ENCODE measurements around the gene SLC2A4RG.

DNA sequence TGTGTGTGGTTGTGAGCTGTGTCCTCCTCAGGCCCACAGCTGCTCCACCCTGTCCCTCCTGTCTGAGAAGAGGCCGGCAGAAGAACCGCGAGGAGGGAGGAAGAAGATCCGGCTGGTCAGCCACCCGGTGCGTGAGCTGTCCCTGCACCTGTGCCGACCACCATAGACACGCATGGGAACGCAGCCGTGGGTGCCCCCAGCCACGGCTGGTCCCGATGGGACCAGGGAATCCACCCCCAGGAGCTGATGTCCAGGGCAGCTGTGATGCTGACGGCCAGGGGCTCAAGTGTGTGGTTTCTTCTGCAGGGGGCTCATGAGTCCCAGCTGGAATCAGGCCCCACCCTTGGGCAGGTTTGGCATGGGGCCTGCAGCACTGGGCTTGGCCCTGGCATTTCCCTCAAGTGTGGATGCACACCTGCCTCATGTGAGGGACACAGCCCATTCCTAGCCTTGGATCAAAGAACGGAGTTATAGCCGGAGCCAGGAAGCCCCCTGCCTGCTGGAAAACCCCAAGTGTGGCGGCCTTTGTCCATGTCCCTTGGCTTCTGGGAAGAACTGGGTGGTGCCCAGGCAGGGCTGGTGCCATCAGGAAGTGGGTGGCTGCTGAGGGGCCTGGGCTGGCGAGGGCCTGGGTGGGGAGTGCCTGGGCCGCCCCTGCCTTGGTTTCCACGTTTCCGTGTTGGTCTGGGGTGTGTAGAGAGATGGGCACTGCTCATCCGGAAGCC lies 47.7 kb upstream of the SLC2A4RG start:
- no peak for TF ChIP-seq POLR2A (IDR thresholded peaks at IDR 0.05; ENCODE audit: low read depth, low read length)
- TF ChIP-seq, protein P1, sequence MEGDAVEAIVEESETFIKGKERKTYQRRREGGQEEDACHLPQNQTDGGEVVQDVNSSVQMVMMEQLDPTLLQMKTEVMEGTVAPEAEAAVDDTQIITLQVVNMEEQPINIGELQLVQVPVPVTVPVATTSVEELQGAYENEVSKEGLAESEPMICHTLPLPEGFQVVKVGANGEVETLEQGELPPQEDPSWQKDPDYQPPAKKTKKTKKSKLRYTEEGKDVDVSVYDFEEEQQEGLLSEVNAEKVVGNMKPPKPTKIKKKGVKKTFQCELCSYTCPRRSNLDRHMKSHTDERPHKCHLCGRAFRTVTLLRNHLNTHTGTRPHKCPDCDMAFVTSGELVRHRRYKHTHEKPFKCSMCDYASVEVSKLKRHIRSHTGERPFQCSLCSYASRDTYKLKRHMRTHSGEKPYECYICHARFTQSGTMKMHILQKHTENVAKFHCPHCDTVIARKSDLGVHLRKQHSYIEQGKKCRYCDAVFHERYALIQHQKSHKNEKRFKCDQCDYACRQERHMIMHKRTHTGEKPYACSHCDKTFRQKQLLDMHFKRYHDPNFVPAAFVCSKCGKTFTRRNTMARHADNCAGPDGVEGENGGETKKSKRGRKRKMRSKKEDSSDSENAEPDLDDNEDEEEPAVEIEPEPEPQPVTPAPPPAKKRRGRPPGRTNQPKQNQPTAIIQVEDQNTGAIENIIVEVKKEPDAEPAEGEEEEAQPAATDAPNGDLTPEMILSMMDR (conservative IDR thresholded peaks at IDR 0.05; ENCODE audit: low read depth, low read length) = no peak
- no peak for TF ChIP-seq MXI1 (IDR thresholded peaks at IDR 0.05; ENCODE audit: borderline replicate concordance, low read depth, low read length)
- TF ChIP-seq CHD1 (IDR thresholded peaks at IDR 0.05; ENCODE audit: low read depth, low read length) = no peak
- no peak for TF ChIP-seq FOS (IDR thresholded peaks at IDR 0.05; ENCODE audit: low read depth, low read length)
- TF ChIP-seq RFX5 (IDR thresholded peaks at IDR 0.05; ENCODE audit: low read depth, low read length) = no peak
- TF ChIP-seq RAD21 (IDR thresholded peaks at IDR 0.05; ENCODE audit: low read length) = no peak
- no peak for TF ChIP-seq CEBPB (IDR thresholded peaks at IDR 0.05; ENCODE audit: low read depth, low read length)
- TF ChIP-seq BHLHE40 (IDR thresholded peaks at IDR 0.05; ENCODE audit: low read depth, low read length) = no peak
- no peak for TF ChIP-seq SMC3 (IDR thresholded peaks at IDR 0.05; ENCODE audit: low read depth, low read length)
- no peak for TF ChIP-seq MAFK (IDR thresholded peaks at IDR 0.05; ENCODE audit: low read depth, low read length)
- TF ChIP-seq, protein P2, sequence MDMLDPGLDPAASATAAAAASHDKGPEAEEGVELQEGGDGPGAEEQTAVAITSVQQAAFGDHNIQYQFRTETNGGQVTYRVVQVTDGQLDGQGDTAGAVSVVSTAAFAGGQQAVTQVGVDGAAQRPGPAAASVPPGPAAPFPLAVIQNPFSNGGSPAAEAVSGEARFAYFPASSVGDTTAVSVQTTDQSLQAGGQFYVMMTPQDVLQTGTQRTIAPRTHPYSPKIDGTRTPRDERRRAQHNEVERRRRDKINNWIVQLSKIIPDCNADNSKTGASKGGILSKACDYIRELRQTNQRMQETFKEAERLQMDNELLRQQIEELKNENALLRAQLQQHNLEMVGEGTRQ (IDR thresholded peaks at IDR 0.05; ENCODE audit: low read depth, low read length) = no peak
- TF ChIP-seq, protein P3, sequence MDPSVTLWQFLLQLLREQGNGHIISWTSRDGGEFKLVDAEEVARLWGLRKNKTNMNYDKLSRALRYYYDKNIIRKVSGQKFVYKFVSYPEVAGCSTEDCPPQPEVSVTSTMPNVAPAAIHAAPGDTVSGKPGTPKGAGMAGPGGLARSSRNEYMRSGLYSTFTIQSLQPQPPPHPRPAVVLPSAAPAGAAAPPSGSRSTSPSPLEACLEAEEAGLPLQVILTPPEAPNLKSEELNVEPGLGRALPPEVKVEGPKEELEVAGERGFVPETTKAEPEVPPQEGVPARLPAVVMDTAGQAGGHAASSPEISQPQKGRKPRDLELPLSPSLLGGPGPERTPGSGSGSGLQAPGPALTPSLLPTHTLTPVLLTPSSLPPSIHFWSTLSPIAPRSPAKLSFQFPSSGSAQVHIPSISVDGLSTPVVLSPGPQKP (IDR thresholded peaks at IDR 0.05; ENCODE audit: borderline replicate concordance, low read depth, low read length) = no peak

All from IMR-90 (cell line).